Pulmonary artery endothelial cell (primary cell): ENCODE measurements around the gene ATP8B1. TPM values are rescaled to one million over a fixed set of nuclear protein-coding genes. Genes with fewer than 3 reads are reported as not detected.

Experiments used
- DNase-seq: peaks from one replicate; pipeline ENCODE4 v3.0.0-alpha.2; 2011; ENCODE audit warnings: low read depth, low spot score
- total RNA-seq: library from RNA; depleted of rRNA; stranded (reverse); fragments of >200 nt; gene quantifications from 2 replicates; pipeline ENCODE4 v1.2.3, GENCODE V29; 2014

The ATP8B1 gene
- total RNA-seq, 1 donor from 2014 or later, result 85.1 TPM

DNA sequence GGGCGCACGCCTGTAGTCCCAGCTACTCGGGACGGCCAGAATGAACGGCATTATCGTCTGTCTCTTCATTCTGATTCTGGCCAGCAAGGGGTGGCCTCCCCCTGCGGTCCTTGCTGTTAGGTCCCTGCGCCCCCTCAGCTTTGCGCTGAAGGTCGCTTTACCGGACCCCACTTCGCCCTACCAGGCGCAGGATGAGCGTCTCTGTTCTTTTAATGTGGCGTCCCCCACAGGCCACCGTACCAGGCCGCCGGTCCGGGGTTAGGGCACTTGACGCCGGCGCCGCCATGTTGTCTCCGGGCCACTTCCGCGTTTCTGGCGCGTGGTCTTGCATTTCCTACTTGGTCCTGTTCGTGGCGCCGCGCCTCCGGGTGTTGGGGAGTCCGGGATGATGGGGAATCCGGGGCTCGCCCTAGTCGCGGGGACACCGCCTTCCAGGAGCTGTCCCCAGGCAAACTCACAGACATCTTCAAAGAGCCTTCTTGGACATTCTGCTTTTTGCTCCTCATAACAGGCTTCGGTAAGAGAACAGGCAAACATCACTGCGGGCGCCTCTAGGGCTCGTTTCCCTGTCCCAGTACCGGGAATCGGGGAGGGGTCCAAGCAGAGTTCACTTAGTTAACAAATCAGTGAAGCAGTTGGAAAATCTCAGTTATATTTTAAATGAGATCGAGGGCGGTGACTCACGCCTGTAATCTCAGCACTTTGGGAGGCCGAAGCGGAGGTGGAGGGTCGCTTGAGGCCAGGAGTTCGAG is 172.9 kb downstream of the ATP8B1 start:
- peak; percentile 85 for DNase-seq

DNA sequence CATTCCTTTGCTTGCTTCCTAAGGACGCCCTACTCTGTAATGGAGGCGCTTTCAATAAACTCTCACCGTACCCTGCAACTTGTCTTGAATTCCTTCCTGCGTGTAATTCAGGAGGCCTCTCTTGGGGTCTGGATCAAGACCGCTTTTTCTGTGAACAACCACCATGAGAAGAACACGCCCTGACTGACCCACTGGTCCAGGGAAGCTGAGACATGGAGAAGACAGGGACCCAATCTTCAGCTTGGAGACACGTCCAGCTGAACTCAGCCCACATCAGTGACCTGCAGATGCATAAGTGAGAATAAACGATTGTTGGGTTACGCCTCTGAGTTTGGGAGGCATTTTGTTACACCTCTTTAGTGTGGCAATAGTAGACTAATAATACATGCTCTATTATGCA is 173.7 kb downstream of the ATP8B1 start:
- DNase-seq, result no peak

DNA sequence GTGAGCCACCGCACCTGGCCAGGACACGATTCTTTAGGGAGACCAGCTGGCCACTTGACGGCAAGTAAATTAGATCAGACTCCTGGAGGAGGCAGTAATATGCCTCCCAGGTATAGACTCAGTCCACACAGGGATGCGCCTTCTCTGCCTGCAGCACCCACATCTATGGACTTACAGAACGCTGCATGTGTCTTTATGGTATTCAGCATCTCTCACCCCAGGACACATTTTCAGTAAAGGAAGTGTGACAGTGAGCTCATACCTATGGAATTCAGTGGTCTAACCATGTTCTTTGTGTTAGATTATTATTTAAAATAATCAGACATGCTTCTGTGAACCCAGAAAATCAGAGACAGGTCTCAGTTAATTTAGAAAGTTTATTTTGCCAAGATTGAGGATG is 175.6 kb downstream of the ATP8B1 start:
- no peak for DNase-seq

DNA sequence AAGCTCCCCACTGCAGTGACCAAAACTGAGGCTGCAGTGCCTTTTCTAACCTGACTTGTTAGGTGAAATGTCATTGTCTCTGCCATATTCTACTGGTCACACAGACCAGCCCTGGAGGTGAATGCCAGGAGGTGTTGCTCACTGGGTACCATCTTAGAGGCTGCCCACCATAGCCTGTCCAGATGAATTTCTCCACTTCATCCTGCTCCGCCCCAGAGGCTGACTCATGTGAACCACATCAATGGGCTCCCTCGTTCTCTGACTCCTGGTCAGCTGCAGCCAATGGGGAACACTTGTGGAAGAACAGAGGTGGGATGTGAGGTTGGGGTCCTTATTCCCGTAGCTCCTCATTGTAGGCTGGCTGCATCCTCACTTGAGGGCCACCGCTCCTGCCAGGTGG is 178.1 kb downstream of the ATP8B1 start:
- no peak for DNase-seq

DNA sequence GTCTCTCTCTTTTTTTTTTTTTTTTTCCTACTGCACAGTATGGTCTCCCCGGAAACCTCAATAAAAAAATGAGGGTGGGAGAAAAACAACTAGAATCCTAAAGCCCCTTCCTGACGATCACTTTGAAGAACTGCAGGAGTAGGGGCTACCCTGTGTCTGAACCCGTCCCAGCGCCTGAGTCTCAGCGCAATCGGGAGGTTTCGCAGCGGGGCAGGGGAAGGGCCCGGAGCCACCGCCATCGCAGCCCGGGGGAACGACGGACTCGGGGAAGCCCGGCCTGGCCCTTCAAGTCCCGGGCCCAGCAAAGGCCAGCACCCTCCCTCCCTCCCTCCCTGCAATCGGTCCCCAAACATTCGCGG is 181.9 kb downstream of the ATP8B1 start:
- no peak for DNase-seq

DNA sequence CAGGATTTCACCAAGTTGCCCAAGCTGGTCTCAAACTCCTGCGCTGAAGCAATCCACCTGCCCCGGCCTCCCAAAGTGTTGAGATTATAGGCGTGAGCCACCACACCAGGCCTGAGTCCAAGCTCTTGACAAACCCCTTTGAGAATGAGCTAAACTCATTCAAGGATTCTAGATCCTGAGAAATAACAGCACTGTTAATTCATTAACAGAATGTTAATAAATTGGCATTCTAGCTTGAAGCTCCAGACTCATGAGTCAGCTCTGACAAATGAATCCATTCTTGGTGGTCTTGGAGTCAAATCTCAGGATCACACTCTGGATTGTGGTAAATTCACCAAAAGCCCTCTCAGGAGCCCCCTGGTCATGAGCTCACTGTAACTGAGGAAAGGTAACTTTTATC is 183.2 kb downstream of the ATP8B1 start:
- DNase-seq, result no peak

DNA sequence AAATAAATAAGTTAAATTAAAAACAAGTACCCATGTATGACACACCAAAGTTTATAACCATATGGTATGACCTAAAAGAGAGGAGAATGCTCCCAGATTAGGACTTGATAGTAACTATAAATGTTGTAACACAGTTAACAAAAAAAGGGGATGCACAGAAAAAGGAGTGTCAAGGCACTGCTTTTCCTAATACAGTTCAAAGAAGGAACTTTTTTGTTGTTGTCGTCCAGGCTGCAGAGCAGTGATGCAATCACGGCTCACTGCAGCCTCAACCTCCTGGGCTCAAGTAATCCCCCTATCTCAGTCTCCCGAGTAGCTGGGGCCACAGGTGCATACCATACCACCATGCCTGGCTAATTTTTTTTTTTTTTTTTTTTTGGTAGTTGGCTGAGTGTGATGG is 184.2 kb downstream of the ATP8B1 start:
- DNase-seq, result no peak

DNA sequence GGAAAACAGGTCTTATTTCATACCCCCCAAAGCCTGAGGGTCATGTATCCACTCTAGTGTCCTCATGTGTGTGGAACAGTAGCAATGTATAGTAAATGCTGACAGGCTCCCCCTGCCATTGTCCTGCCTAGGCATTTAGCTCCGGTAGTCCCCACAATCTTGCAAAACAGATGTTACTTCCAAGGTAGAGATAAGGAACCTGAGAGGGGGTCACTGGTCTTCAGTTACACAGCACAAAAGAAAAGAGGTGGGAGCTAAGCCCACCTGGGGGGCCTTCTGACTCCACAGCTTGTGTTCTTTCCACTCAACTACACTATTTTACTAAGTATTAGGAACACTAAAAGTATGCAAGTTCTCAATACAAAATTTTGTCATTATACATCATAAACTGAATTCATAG is 199.2 kb downstream of the ATP8B1 start:
- no peak for DNase-seq

Other genes starting within 250 kb of the ATP8B1 start
- 49.4 and 63.2 TPM in 2 replicates for gene FECH, start 216.6 kb downstream of the ATP8B1 start, total RNA-seq
- gene NARS1, start 181.5 kb downstream of the ATP8B1 start, total RNA-seq, result 138 and 175 TPM in 2 replicates
- 5.6 and 21.1 TPM in 2 replicates for gene NEDD4L, start 240.9 kb upstream of the ATP8B1 start, total RNA-seq